ENCODE results near the gene C1orf232. TPM values are rescaled to one million over a fixed set of nuclear protein-coding genes. Genes with fewer than 3 reads are reported as not detected.

The C1orf232 gene
- total RNA-seq, 4 donors from 2014 or later, result not detected

DNA sequence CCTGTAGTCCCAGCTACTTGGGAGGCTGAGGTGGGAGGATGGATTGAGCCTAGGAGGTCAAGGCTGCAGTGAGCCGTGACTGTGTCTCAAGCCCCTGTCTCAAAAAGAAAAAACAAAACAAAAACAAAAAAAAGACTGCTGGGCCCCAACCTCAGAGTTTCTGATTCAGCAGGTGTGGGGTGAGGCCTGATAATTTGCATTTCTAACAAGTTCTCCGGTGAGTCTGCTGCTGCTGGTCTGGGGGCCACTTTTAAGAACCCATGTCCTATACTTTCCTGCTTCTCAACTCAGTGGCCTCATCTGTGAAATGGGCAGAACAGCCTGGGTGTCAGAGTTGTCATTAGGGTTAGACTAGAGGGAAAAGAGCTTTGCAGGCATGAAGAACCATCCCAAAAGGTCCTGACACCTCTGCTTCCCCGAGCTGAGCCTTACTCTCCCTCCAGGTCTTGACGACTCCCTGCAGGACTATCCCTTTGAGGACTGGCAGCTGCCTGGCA lies 11.3 kb upstream of the C1orf232 start:
- H3K27me3 ChIP-seq, result no peaks in the 10 kb centered on the region
- DNase-seq, result no peak
- TF ChIP-seq POLR2AphosphoS5 (IDR thresholded peaks at IDR 0.05) (no peak), EP300 (IDR thresholded peaks at IDR 0.05; ENCODE audit: low read depth) (no peak), POLR2A (IDR thresholded peaks at IDR 0.05) (no peak)
- TF ChIP-seq, protein P1, sequence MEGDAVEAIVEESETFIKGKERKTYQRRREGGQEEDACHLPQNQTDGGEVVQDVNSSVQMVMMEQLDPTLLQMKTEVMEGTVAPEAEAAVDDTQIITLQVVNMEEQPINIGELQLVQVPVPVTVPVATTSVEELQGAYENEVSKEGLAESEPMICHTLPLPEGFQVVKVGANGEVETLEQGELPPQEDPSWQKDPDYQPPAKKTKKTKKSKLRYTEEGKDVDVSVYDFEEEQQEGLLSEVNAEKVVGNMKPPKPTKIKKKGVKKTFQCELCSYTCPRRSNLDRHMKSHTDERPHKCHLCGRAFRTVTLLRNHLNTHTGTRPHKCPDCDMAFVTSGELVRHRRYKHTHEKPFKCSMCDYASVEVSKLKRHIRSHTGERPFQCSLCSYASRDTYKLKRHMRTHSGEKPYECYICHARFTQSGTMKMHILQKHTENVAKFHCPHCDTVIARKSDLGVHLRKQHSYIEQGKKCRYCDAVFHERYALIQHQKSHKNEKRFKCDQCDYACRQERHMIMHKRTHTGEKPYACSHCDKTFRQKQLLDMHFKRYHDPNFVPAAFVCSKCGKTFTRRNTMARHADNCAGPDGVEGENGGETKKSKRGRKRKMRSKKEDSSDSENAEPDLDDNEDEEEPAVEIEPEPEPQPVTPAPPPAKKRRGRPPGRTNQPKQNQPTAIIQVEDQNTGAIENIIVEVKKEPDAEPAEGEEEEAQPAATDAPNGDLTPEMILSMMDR (IDR thresholded peaks at IDR 0.05), result no peak
- 72 to 74% methylated on average over 2 to 4 of the region's 4 CpGs for WGBS, 2 donors (ENCODE audit: low coverage in 1 of 2)
- H3K27ac ChIP-seq, result no peak overlapping the region
- H3K36me3 ChIP-seq, result peaks cover 0 to 4% (median 0%) of the 10 kb centered on the region in 4 donors
- H3K4me1 ChIP-seq, result peaks cover 0 to 12% (median 1%) of the 10 kb centered on the region in 4 donors
- H3K9me3 ChIP-seq, result no peaks in the 10 kb centered on the region
- no peak overlapping the region for H3K4me3 ChIP-seq
- in situ Hi-C loops (cut with MboI; ENCODE audit: low pct_ligation_motif_present in 1 of 4, low pct_unique_long_range_greater_than_20kb in 1 of 4, low sequenced_read_pairs in 3 of 4), result no loop called here
- intact Hi-C loops (cut with DNase I; ENCODE audit: low total_unique reads), result no loop called here

DNA sequence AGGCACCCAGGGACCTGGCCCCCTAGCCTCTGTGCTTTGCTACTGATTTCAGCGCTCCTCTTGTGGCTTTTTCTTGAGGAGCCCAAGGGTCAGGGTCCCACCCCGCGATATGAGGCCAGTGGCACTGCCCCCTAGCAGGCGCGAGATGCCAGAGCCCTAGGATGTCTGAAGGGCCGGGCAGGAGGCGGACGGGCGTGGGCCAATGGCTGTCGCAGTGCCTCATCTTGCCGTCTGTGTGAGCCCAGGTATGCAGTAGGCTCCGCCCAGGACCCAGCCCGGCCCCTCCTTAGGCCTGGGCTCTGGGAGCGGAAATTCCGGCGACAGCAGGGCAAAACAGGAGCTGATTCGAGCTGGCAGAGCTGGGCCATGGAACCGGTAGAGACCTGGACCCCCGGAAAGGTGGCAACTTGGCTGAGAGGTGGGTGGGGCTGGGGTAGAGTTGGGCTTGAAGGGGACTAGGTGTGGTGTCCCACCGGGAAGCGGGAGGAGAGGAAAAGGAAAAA lies 8.5 kb upstream of the C1orf232 start, which contains the start of gene CNKSR1:
TSS of gene CNKSR1 (plus strand) at position 310 of the 503 bp plus-strand sequence. CDS start at position 367, 57 bp downstream.
- Histone ChIP-seq H3K4me1 (peaks cover 0 to 12% (median 1%) of the 10 kb centered on the region in 4 donors), H3K4me3 (peak within 1 kb of the TSS in 3 of 4 donors; percentile 28 to 50 (median 31)), H3K27me3 (no peaks in the 10 kb centered on the region), H3K27ac (peak within 1 kb of the TSS; percentile 75 to 88 (median 82)), H3K9me3 (no peaks in the 10 kb centered on the region), H3K36me3 (no peaks in the 10 kb centered on the region)
- DNase-seq, result peak; percentile 89
- TF ChIP-seq, protein P1 (IDR thresholded peaks at IDR 0.05), result peak in 2 of 5 experiments; percentile 26 to 61
- TF ChIP-seq POLR2AphosphoS5 (IDR thresholded peaks at IDR 0.05) (peak; percentile 26 to 84 (median 83)), EP300 (IDR thresholded peaks at IDR 0.05; ENCODE audit: low read depth) (no peak), POLR2A (IDR thresholded peaks at IDR 0.05) (peak; percentile 88)
- in situ Hi-C loops (cut with MboI; ENCODE audit: low pct_ligation_motif_present in 1 of 4, low pct_unique_long_range_greater_than_20kb in 1 of 4, low sequenced_read_pairs in 3 of 4) (no loop called here), intact Hi-C loops (cut with DNase I; ENCODE audit: low total_unique reads) (no loop called here)
- WGBS, 2 donors (ENCODE audit: low coverage in 1 of 2), result 47% methylated on average over 21 of the region's 21 CpGs; no CpG with 5 or more reads in 1 of the 2 donors

DNA sequence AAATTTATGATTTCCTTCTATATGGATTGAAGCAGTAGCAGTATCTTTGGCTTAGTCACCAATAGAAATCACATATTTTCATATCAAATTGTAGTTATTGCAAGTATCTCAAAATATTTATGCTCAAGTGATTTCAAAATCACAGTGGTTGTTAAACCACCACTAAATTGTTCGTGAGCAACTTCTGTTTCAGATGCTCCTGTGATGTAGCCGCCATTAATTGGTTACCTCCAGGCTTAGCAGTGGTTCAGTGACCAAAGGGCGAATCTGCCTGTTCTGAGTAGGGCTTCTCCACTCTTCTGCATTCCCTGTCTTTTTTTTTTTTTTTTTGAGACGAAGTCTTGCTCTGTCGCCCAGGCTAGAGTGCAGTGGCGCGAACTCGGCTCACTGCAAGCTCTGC lies 6.6 kb upstream of the C1orf232 start:
- DNase-seq, result no peak
- Histone ChIP-seq H3K36me3 (no peaks in the 10 kb centered on the region), H3K4me1 (peaks cover 9 to 20% (median 10%) of the 10 kb centered on the region in 4 donors), H3K27ac (no peak overlapping the region), H3K9me3 (no peaks in the 10 kb centered on the region), H3K4me3 (no peak overlapping the region), H3K27me3 (no peaks in the 10 kb centered on the region)
- no peak for TF ChIP-seq POLR2AphosphoS5 (IDR thresholded peaks at IDR 0.05)
- TF ChIP-seq POLR2A (IDR thresholded peaks at IDR 0.05), result no peak
- TF ChIP-seq, protein P1 (IDR thresholded peaks at IDR 0.05), result no peak
- TF ChIP-seq EP300 (IDR thresholded peaks at IDR 0.05; ENCODE audit: low read depth), result no peak
- 95 to 96% methylated on average over 3 to 8 of the region's 8 CpGs for WGBS, 2 donors (ENCODE audit: low coverage in 1 of 2)
- in situ Hi-C loops (cut with MboI; ENCODE audit: low pct_ligation_motif_present in 1 of 4, low pct_unique_long_range_greater_than_20kb in 1 of 4, low sequenced_read_pairs in 3 of 4) (no loop called here), intact Hi-C loops (cut with DNase I; ENCODE audit: low total_unique reads) (no loop called here)

DNA sequence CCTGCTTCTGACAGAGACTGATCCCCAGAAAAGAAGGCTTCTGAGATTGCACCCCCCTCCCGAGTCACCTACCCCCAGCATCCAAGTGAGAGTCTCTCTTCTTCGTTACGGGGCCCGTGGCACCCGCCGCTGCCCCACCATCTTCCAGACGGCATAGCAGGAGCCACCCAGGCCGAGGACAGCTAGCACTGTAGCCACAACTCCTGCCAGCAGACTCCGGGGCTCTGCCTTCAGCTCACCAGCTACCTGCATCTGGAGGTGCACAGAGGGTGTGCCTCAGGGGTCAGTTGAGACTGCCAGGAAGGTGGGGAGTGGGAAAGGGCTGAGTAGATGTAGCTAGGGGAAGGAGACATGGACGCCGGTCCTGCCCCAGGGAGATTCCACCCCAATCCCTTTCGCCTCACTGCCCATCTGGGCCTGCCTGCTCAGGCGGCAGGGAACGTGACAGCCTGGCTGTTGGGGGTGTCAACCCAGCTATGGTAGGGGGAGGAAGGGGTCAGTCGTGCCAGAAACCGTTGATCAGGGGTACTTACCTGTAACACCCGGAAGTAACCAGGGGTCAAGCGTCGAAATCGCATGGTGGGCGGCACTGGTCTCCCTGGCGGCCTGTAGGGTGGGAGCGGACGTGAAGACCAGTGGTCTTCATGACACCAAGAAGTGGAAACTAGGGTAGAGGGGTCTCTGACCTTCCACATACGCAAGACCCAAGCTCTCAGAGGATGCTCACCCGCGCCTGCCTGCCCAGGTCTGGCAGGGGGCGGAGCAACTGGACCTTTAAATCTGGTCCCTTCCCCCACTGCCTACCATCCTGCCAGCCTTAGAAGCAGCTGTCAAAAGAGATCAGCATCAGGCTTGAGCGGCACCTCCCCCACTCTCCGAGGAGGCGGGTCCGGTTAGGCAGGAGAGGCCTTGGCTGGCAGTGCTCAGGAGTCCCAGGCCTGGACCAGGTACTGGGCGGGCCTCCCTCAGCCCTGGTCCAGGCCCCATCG lies 2.6 kb upstream of the C1orf232 start, which contains the start of gene ZNF593OS:
TSS of gene ZNF593OS (minus strand) at position 749 of the 989 bp plus-strand sequence. CDS start at position 578, 171 bp downstream.
- Histone ChIP-seq H3K9me3 (no peaks in the 10 kb centered on the region), H3K4me3 (peak within 1 kb of the TSS in 1 of 4 donors; percentile 59), H3K36me3 (no peaks in the 10 kb centered on the region), H3K27me3 (no peaks in the 10 kb centered on the region), H3K27ac (no peak within 1 kb of the TSS), H3K4me1 (peaks cover 8 to 19% (median 12%) of the 10 kb centered on the region in 4 donors)
- no peak for TF ChIP-seq EP300 (IDR thresholded peaks at IDR 0.05; ENCODE audit: low read depth)
- no peak for TF ChIP-seq POLR2A (IDR thresholded peaks at IDR 0.05)
- TF ChIP-seq POLR2AphosphoS5 (IDR thresholded peaks at IDR 0.05), result no peak
- TF ChIP-seq, protein P1 (IDR thresholded peaks at IDR 0.05), result no peak
- intact Hi-C loops (cut with DNase I; ENCODE audit: low total_unique reads) (no loop called here), in situ Hi-C loops (cut with MboI; ENCODE audit: low pct_ligation_motif_present in 1 of 4, low pct_unique_long_range_greater_than_20kb in 1 of 4, low sequenced_read_pairs in 3 of 4) (loop anchor here in 2 of 4 donors (25.0 kb wide), 1 partner anchor 134 kb away; the partner anchor contains the start of gene SLC30A2 (in 2 of the 2))
- DNase-seq, result no peak
- 93 to 100% methylated on average over 5 to 34 of the region's 34 CpGs for WGBS, 2 donors (ENCODE audit: low coverage in 1 of 2)

Measured in transverse colon (tissue), 4 donors.